NCI-H510A (cell line): ENCODE data around the gene PCDHA6.
"Not testable (repeated sequence)": the region's sequence is repeated elsewhere in the genome, so short reads cannot be mapped to it uniquely, and the experiment has no call there.

Source experiments
- DNase-seq: peaks from one replicate; lab custom pipeline; 2025; lab: John Stamatoyannopoulos, UW

Gene PCDHA6

GRCh38 chr5:140827704-140828361 is at the start of gene PCDHA6:
TSS of gene PCDHA6 (plus strand) at chr5:140827960. CDS start at chr5:140828092, 132 bp downstream.
- DNase-seq: no peak

GRCh38 chr5:140780512-140780911 is 47.2 kb upstream of the PCDHA6 start:
- DNase-seq: no peak

- no peak for DNase-seq
Observed at GRCh38 chr5:140785905-140786686, 41.7 kb upstream of the PCDHA6 start, which contains the start of gene PCDHA1. TSS of gene PCDHA1 (plus strand) at chr5:140786140.

GRCh38 chr5:140787422-140787821 is 40.3 kb upstream of the PCDHA6 start:
- not testable (repeated sequence) for DNase-seq

GRCh38 chr5:140787849-140788504 is 39.8 kb upstream of the PCDHA6 start:
- DNase-seq: not testable (repeated sequence)

GRCh38 chr5:140791089-140791488 is 36.7 kb upstream of the PCDHA6 start:
- no peak for DNase-seq

GRCh38 chr5:140794595-140795258 is 33.0 kb upstream of the PCDHA6 start, which contains the start of gene PCDHA2:
TSS of gene PCDHA2 (plus strand) at chr5:140794852.
- no peak for DNase-seq

GRCh38 chr5:140795259-140795641 is 32.5 kb upstream of the PCDHA6 start:
- no peak for DNase-seq

- DNase-seq: not testable (repeated sequence)
Observed at GRCh38 chr5:140796072-140796717, 31.6 kb upstream of the PCDHA6 start.

- no peak for DNase-seq
Observed at GRCh38 chr5:140796718-140797095, 31.1 kb upstream of the PCDHA6 start.

- no peak for DNase-seq
Observed at GRCh38 chr5:140800816-140801493, 26.8 kb upstream of the PCDHA6 start, which contains the start of gene PCDHA3. TSS of gene PCDHA3 (plus strand) at chr5:140801057.

GRCh38 chr5:140801494-140801841 is 26.3 kb upstream of the PCDHA6 start:
- DNase-seq: no peak

- not testable (repeated sequence) for DNase-seq
Observed at GRCh38 chr5:140802381-140802780, 25.4 kb upstream of the PCDHA6 start.

GRCh38 chr5:140802781-140803271 is 24.9 kb upstream of the PCDHA6 start:
- DNase-seq: no peak

GRCh38 chr5:140806834-140807775 is 20.7 kb upstream of the PCDHA6 start, which contains the start of gene PCDHA4:
TSS of gene PCDHA4 (plus strand) at chr5:140807068.
- DNase-seq: no peak

- DNase-seq: not testable (repeated sequence)
Observed at GRCh38 chr5:140808241-140808888, 19.4 kb upstream of the PCDHA6 start.

- DNase-seq: no peak
Observed at GRCh38 chr5:140808889-140809291, 18.9 kb upstream of the PCDHA6 start.

GRCh38 chr5:140821375-140822280 is 6.1 kb upstream of the PCDHA6 start, which contains the start of gene PCDHA5:
TSS of gene PCDHA5 (plus strand) at chr5:140821613.
- no peak for DNase-seq
